Gastrocnemius medialis (tissue), 4 donors: ENCODE results near the gene UTP18.

Source experiments
- POLR2A ChIP-seq, 2 donors: fragments of 450-650 bp; IDR thresholded peaks; one replicate each; pipeline ENCODE4 v1.6.1; 2017; ENCODE audit warnings: antibody characterized with exemption in 2 of 2, mild to moderate bottlenecking in 2 of 2, moderate library complexity in 2 of 2
- TF ChIP-seq, protein P1 (sequence below), 5 experiments: fragments of 450-650 bp in 3 of 5; fragments of 200-600 bp in 2 of 5; sonication (generic) in 2 of 5; IDR thresholded peaks in 4 of 5; conservative IDR thresholded peaks in 1 of 5; 1 replicate in 4 of 5; 2 replicates in 1 of 5; pipeline ENCODE4 v1.5.1; 2016 to 2019; ENCODE audit warnings: antibody characterized with exemption in 5 of 5, mild to moderate bottlenecking in 3 of 5, moderate library complexity in 3 of 5

DNA sequence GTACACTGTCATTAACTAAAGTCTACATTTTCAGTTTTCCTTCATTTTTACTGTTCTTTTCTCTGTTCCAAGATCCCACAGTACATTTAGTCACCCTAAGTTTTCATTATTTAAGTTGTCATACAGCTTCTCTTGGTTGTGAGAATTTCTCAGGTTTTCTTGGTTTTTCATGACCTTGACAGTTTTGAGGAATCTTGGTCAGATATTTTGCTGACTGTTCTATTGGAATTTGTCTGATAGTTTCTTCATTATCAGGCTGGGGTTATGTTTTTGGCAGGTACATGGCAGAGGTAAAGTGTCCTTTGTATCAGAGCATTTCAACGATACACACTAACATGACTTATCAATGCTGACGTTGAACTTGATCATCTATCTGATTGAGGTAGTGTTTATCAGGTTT lies 20.1 kb upstream of the UTP18 start:
- TF ChIP-seq, protein P1, sequence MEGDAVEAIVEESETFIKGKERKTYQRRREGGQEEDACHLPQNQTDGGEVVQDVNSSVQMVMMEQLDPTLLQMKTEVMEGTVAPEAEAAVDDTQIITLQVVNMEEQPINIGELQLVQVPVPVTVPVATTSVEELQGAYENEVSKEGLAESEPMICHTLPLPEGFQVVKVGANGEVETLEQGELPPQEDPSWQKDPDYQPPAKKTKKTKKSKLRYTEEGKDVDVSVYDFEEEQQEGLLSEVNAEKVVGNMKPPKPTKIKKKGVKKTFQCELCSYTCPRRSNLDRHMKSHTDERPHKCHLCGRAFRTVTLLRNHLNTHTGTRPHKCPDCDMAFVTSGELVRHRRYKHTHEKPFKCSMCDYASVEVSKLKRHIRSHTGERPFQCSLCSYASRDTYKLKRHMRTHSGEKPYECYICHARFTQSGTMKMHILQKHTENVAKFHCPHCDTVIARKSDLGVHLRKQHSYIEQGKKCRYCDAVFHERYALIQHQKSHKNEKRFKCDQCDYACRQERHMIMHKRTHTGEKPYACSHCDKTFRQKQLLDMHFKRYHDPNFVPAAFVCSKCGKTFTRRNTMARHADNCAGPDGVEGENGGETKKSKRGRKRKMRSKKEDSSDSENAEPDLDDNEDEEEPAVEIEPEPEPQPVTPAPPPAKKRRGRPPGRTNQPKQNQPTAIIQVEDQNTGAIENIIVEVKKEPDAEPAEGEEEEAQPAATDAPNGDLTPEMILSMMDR (IDR thresholded peaks at IDR 0.05 in 4 of 5, conservative IDR thresholded peaks at IDR 0.05 in 1 of 5): no peak
- TF ChIP-seq POLR2A (IDR thresholded peaks at IDR 0.05): no peak
